Gastrocnemius medialis (tissue), 4 donors: Measurements from ENCODE around the gene TNRC6B.

Source experiments
- POLR2A ChIP-seq, 2 donors: fragments of 450-650 bp; IDR thresholded peaks; one replicate each; pipeline ENCODE4 v1.6.1; 2017; ENCODE audit warnings: antibody characterized with exemption in 2 of 2, mild to moderate bottlenecking in 2 of 2, moderate library complexity in 2 of 2
- TF ChIP-seq, protein P1 (sequence below), 5 experiments: fragments of 450-650 bp in 3 of 5; fragments of 200-600 bp in 2 of 5; sonication (generic) in 2 of 5; IDR thresholded peaks in 4 of 5; conservative IDR thresholded peaks in 1 of 5; 1 replicate in 4 of 5; 2 replicates in 1 of 5; pipeline ENCODE4 v1.5.1; 2016 to 2019; ENCODE audit warnings: antibody characterized with exemption in 5 of 5, mild to moderate bottlenecking in 3 of 5, moderate library complexity in 3 of 5

DNA sequence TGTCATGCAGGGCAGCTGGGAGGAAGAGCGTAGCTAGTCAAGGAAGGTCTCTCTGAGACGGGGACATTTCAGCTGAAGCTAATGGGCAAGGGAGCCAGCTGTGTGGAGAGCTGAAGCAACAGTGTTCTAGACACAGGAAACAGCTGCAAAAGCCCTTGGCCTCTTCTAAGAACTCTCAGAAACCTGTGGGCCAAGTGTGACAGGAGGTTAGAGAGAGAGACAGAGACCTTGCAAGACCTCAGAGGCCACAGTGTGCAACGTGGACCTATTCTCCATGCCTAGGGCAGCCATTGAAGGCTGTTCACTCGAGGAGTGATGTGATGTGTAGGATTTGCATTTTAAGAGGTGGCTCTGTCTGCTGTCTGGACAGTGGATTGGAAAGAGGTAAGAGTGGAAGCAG, 48.7 kb upstream of the TNRC6B start:
- TF ChIP-seq, protein P1, sequence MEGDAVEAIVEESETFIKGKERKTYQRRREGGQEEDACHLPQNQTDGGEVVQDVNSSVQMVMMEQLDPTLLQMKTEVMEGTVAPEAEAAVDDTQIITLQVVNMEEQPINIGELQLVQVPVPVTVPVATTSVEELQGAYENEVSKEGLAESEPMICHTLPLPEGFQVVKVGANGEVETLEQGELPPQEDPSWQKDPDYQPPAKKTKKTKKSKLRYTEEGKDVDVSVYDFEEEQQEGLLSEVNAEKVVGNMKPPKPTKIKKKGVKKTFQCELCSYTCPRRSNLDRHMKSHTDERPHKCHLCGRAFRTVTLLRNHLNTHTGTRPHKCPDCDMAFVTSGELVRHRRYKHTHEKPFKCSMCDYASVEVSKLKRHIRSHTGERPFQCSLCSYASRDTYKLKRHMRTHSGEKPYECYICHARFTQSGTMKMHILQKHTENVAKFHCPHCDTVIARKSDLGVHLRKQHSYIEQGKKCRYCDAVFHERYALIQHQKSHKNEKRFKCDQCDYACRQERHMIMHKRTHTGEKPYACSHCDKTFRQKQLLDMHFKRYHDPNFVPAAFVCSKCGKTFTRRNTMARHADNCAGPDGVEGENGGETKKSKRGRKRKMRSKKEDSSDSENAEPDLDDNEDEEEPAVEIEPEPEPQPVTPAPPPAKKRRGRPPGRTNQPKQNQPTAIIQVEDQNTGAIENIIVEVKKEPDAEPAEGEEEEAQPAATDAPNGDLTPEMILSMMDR (IDR thresholded peaks at IDR 0.05 in 4 of 5, conservative IDR thresholded peaks at IDR 0.05 in 1 of 5) = no peak
- no peak for TF ChIP-seq POLR2A (IDR thresholded peaks at IDR 0.05)
